Activated CD4-positive, alpha-beta T cell treated with anti-CD3 and anti-CD28 coated beads, Interleukin-2, Interleukin-4, amounts not matched to agents 100 ng/mL and 50 ng/mL, durations not matched to agents 16 hours and 8 hours (primary cell): ENCODE results near the gene MOGAT2.

Experiments used
- DNase-seq: peaks from one replicate; pipeline ENCODE4 v3.0.0-alpha.2; 2020; ENCODE audit warnings: low spot score

MOGAT2 gene

GRCh38 chr11:75780888-75781287 is 63.2 kb downstream of the MOGAT2 start:
- no peak for DNase-seq

GRCh38 chr11:75781296-75781695 is 63.7 kb downstream of the MOGAT2 start:
- no peak for DNase-seq

- no peak for DNase-seq
Observed at GRCh38 chr11:75781831-75782230, 64.2 kb downstream of the MOGAT2 start.
